T-helper 1 cell treated with Interleukin-12 subunit alpha and Interleukin-12 subunit beta and Interleukin-4 antibody, amounts not matched to agents 30 ng/mL and 1 ng/mL, for 36 hours (primary cell): Measurements from ENCODE around the gene CGB2. TPM values are rescaled to one million over a fixed set of nuclear protein-coding genes. Genes with fewer than 3 reads are reported as not detected.

Experiments used
- intact Hi-C: fragments of 100-400 bp; cut with micrococcal nuclease; formaldehyde crosslinking; loops from one replicate; pipeline ENCODE4 v1.15.1; 2024
- total RNA-seq: library from RNA; stranded (reverse); gene quantifications from 2 replicates; pipeline ENCODE4 v1.2.3, GENCODE V29; 2022

CGB2 gene
- total RNA-seq, 1 donor from 2014 or later, result not detected

DNA sequence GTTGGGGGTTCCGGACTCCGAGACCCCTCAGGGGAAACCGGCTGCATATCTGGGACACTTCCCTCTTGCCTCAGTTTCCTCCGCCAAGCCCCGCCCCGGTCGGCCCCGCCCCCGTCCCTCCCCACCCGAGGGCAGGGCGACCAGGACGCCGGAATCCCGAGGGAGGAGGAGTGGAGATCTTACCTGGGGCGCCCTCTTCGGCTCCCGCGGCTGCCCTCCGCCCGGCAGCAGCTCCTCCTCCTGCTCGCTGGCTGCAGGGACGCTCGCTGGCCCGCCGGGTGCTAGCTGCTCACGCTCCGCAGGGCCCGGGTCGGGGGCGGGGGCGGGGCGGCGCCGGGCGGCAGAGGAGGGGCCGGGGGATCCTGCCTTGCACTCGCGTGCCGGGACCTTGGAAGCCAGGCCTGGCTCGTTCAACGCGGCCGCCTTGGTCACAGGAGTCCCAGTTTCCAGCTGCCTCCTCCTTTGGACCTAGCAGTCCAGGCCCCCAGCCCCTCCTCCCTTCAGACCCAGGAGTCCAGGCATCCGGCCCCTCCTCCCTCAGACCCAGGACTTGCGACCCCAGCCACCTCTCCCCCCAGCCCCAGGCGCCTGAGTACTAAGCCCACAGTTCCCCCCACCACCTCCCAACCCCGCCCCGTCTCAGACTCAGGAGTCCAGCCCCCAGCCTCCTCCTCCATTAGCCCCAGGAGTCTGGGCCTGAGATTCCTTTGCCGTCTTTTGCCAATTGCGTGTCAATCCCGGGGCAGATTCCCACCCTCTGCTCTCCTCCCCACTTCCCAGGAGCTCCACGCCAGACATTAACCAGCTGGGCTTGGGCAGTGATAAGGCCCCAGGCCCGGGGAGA is 33.3 kb downstream of the CGB2 start, which contains the start of gene NTF4:
NTF4 (minus strand) TSS at position 51 of the 844 bp plus-strand sequence. CDS start 2,821 bp downstream, outside the sequence.
- intact Hi-C loops, result no loop called here

DNA sequence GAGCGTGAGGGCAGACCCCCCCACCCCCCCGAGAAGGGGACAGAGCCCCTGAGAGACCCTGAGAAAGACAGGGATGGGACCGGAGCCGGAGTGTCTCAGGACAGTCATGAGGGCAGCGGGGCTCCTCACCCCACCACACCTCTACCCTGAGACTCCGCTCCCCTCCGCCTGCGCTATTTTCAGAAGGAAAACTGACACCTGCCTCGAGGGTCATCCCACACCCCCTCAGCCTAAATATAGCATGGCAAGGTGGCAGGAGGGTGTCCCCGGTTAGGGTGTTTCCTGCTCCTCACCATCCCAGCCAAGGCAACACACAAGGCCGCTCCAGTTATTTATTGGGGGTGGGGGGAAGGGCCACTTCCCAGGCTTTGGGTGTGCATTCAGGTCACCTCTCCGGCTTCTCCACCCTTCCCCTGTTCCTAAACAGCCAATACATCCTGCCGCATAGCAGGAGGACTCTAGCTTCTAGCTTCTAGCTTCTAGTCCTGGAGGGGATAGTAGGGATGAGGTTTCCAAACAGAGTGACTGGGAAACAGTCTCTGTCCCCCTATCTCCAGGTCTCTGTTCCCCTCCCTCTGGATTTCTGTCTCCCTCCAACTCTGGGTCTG is 34.3 kb downstream of the CGB2 start:
- intact Hi-C loops, result no loop called here

DNA sequence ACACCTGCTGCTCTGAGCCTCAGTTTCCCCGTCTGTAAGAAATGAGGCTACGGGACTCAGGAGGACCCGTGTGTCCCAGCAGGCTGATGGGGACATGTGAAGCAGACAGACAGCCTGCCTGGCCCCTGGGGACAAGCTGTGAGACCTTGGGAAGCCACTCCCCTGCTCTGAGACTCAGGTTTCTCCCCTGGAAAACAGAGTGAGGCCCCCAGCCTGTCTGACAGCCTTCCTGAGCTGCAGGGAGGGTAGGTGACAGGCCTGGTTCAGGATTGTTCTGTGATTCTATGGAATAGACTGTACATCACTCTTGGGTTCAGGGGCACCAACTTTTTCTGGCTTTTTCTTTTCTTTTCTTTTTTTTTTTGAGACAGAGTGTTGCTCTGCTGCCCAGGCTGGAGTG is 35.9 kb downstream of the CGB2 start:
- intact Hi-C loops, result no loop called here

DNA sequence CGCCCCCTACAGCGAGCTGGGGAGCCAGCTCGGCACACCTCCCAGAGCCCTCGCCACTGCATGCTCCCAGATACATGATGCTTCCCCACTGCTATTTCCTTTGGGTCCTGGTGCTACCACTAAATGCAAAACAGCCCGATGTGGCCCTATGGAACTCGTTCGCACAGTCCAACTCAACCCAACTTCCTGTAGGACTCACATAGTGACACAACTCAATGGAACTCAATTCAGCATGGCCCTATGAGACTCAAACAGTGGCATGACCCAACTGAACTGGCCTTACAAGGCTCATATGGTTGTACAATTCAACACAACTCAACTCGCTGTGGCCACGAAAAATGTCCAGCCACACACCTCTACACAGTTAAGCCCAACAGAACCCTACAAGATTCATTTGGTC is 37.3 kb downstream of the CGB2 start:
- intact Hi-C loops, result no loop called here

DNA sequence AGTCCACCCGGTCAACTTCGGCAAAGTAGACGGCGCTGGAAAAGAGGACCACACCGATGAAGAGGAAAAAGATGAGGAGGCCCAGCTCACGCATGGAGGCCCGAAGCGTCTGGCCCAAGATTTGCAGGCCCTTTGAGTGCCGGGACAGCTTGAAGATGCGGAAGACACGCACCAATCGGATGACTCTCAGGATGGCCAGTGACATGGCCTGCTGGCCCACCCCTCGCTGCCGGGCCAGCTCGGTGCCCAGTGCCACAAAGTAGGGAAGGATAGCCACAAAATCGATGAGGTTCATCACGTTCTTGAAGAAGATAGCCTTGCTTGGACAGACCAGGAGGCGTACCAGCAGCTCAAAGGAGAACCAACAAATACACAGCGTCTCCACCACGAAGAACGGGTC is 38.7 kb downstream of the CGB2 start:
- intact Hi-C loops, result no loop called here

DNA sequence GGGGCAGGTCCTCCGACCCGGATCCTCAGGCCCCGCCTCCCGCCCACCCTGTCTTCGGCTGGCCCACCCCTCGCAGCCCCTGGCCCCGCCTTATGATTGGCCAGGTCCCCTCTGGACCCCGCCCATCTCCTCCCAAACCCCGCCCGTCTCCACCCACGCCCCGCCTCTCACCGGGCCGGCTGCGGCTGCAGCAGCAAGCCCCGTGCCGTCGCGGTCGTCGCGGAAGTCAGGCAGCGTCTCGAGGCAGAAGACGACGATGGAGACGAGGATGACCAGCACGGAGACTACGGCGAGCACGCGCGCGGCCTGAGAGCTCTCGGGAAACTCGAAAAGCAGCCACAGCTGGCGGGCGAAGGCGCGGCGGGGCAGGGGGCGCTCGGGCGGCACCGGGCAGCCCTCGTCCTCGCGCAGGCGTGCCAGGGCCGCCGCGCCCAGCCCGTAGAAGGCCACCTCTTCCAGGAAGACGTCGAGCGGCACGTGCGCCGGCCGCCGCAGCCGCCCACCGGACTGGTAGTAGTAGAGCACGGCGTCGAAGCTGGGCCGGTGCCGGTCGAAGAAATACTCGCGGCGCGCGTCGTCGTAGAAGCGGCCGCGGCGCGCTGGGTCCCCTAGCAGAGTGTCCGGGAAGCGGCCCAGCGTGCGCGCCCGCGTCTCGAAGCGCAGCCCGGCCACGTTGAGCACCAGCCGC is 40.3 kb downstream of the CGB2 start:
- intact Hi-C loops, result no loop called here

DNA sequence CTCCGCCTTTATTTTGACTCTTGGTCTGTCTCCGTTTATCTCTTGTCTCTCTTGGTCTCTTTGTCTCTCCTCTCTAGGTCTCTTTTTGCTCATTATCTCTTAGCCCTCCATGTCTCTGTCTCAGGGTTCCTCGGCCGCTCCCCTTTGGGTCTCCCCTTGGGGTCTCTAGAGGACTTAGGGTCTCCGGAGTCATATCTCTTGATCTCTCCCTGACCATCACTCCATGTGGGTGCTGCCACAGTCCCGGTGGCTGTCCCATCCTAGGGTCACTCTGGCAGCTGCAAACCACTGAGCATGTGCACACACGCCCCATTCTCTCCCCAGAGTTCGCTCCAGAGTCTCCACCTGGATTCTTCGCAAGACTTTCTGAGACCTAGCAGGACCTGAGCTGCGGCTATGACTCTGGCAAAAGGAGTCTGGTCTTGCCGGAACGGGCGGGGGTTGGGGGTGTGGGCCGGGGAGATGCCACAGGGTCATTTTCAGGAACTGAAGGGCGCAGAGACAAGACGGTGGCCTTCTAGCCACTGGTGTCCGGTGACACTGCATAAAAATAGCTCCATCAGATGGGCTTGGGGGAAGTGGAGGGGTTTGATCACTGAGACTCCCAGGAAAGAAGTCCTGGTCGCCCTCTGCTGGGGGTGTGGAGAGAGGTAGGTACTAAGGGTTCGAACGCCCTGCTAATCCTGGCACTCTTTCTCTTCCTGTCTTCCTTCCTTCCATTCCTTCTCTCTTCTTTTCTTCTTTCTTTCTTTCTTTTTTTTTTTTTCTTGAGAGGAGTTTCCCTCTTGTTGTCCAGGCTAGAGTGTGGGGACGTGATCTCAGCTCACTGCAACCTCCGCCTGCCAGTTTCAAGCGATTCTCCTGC is 42.1 kb downstream of the CGB2 start:
- intact Hi-C loops, result no loop called here

DNA sequence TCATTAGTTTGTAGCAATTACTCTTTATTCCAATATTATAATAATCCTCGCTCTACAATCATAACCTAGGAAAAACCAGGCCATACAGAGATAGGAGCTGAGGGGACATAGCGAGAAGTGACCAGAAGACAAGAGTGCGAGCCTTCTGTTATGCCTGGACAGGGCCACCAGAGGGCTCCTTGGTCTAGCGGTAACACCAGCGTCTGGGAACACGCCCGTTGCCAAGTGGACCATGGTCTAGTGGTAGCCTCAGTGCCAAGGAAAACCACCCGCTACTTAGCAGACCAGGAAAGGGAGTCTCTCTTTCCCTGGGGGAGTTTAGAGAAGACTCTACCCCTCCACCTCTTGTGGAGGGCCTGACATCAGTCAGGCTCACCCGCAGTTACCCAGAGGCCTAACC is 43.2 kb downstream of the CGB2 start:
- intact Hi-C loops, result loop anchor here (1.0 kb wide), 1 partner anchor 70 kb away; no protein-coding TSS in a partner anchor

DNA sequence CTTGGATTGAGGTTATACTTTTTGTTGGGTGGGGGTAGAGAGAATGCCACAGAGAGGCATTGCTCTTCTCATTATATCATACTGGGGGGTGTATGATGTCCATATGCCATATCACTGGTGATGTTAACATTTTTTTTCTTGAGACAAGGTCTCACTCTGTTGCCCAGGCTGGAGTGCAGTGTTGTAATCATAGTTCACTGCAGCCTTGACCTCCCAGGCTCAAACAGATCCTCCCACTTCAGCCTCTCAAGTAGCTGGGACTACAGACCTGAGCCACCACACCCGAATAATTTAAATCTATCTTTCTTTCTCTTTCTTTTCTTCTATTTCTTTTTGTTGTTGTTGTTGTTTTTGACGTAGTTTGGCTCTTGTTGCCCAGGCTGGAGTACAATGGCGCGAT is 48.7 kb downstream of the CGB2 start:
- intact Hi-C loops, result no loop called here

DNA sequence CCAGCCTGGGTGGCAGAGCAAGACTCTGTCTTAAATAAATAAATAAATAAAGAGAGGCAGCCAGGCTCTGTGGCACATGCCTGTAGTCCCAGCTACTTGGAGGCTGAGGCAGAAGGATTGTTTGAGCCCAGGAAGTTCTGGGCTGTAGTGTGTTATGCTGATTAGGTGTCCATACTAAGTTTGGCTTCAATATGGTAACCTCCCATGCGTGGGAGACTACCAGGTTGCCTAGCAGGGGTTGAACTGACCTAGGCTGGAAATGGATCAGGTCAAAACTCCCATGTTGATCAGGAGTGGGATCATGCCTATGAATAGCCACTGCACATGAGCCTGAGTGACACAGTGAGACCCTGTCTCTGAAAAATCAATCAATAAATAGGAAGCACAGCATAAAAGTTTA is 49.6 kb downstream of the CGB2 start:
- intact Hi-C loops, result no loop called here

Other genes starting within 250 kb of the CGB2 start
- gene BCAT2, start 220.9 kb upstream of the CGB2 start, total RNA-seq, result 55.1 and 56.3 TPM in 2 replicates
- gene HSD17B14, start 195.4 kb upstream of the CGB2 start, total RNA-seq, result 1.3 TPM in 2 replicates
- 1.3 and 3.2 TPM in 2 replicates for gene PLEKHA4, start 163.3 kb upstream of the CGB2 start, total RNA-seq
- 37.9 and 38.1 TPM in 2 replicates for gene PPP1R15A, start 159.5 kb upstream of the CGB2 start, total RNA-seq
- gene TULP2, start 133.1 kb upstream of the CGB2 start, total RNA-seq, result not detected in 2 replicates
- 273 and 277 TPM in 2 replicates for gene NUCB1, start 131.6 kb upstream of the CGB2 start, total RNA-seq
- gene DHDH, start 98.2 kb upstream of the CGB2 start, total RNA-seq, result 0.34 TPM in 1 of 2 replicates, not detected in the other
- 376 and 407 TPM in 2 replicates for gene BAX, start 77.0 kb upstream of the CGB2 start, total RNA-seq
- gene FTL, start 66.6 kb upstream of the CGB2 start, total RNA-seq, result 1,064 and 1,113 TPM in 2 replicates
- 67.8 and 76.2 TPM in 2 replicates for gene GYS1, start 38.6 kb upstream of the CGB2 start, total RNA-seq
- 87.7 and 96.1 TPM in 2 replicates for gene RUVBL2, start 38.0 kb upstream of the CGB2 start, total RNA-seq
- not detected in 2 replicates for gene LHB, start 14.8 kb upstream of the CGB2 start, total RNA-seq
- not detected in 2 replicates for gene CGB3, start 7.6 kb upstream of the CGB2 start, total RNA-seq
- not detected in 2 replicates for gene CGB1, start 5.0 kb downstream of the CGB2 start, total RNA-seq
- not detected in 2 replicates for gene CGB5, start 12.0 kb downstream of the CGB2 start, total RNA-seq
- gene CGB8, start 17.2 kb downstream of the CGB2 start, total RNA-seq, result not detected in 2 replicates
- not detected in 2 replicates for gene CGB7, start 25.9 kb downstream of the CGB2 start, total RNA-seq
- not detected in 2 replicates for gene NTF4, start 32.9 kb downstream of the CGB2 start, total RNA-seq
- 0.07 TPM in 1 of 2 replicates, not detected in the other for gene KCNA7, start 40.8 kb downstream of the CGB2 start, total RNA-seq
- 233 and 234 TPM in 2 replicates for gene SNRNP70, start 53.6 kb downstream of the CGB2 start, total RNA-seq
- gene LIN7B, start 82.5 kb downstream of the CGB2 start, total RNA-seq, result 2.1 and 3.4 TPM in 2 replicates
- gene C19orf73, start 87.3 kb downstream of the CGB2 start, total RNA-seq, result 0.98 and 1.1 TPM in 2 replicates
- gene PPFIA3, start 87.7 kb downstream of the CGB2 start, total RNA-seq, result 3.3 and 3.5 TPM in 2 replicates
- not detected in 2 replicates for gene HRC, start 123.5 kb downstream of the CGB2 start, total RNA-seq
- gene TRPM4, start 125.9 kb downstream of the CGB2 start, total RNA-seq, result 0.54 and 1.0 TPM in 2 replicates